CD8-positive, alpha-beta memory T cell (primary cell): Measurements from ENCODE around the gene FITM1. TPM values are rescaled to one million over a fixed set of nuclear protein-coding genes. Genes with fewer than 3 reads are reported as not detected.
A peak's percentile ranks its signal among the peaks of the same experiment; 100 is the strongest.

Source experiments
- CTCF ChIA-PET: fragments of 350-600 bp; sonication (Branson Sonifier 250); formaldehyde crosslinking; loops from one replicate; lab custom pipeline; 2021; ENCODE audit warnings: antibody characterized with exemption; lab: Charles Lee
- POLR2A ChIA-PET: fragments of 350-600 bp; sonication (Branson Sonifier 250); formaldehyde crosslinking; loops from one replicate; lab custom pipeline; 2021; ENCODE audit warnings: antibody characterized with exemption; lab: Charles Lee
- DNase-seq, 5 donors: peaks; one replicate each; pipeline versions ENCODE4 v3.0.0 to v3.0.0-alpha.2; 2020 to 2022; ENCODE audit warnings: mixed read lengths in 1 of 5
- H3K27ac ChIP-seq: one replicate; pipeline ENCODE4 v1.7.0; 2013; ENCODE audit warnings: low read depth, mild to moderate bottlenecking, low read length, moderate library complexity
- H3K27me3 ChIP-seq: 2 replicates; pipeline ENCODE4 v1.7.0; 2013; ENCODE audit warnings: low read length, mild to moderate bottlenecking; ENCODE audit not compliant: insufficient read depth, poor library complexity, severe bottlenecking
- H3K36me3 ChIP-seq: 2 replicates; pipeline ENCODE4 v1.7.0; 2013; ENCODE audit warnings: mild to moderate bottlenecking, low read length, moderate library complexity; ENCODE audit not compliant: insufficient read depth
- H3K4me1 ChIP-seq: 2 replicates; pipeline ENCODE4 v1.7.0; 2013; ENCODE audit warnings: mild to moderate bottlenecking, low read length, moderate library complexity; ENCODE audit not compliant: insufficient read depth
- H3K4me3 ChIP-seq: 2 replicates; pipeline ENCODE4 v1.7.0; 2013; ENCODE audit warnings: mild to moderate bottlenecking, low read length
- H3K9me3 ChIP-seq: 2 replicates; pipeline ENCODE4 v1.7.0; 2013; ENCODE audit warnings: mild to moderate bottlenecking, low read length
- H3K27ac Mint-ChIP-seq, 8 donors: one replicate each; pipeline ENCODE4 v1.8.0; 2020 to 2021; ENCODE audit warnings: mixed read lengths in 8 of 8, mild to moderate bottlenecking in 6 of 8, inconsistent platforms in 3 of 8, moderate library complexity in 3 of 8
- H3K27me3 Mint-ChIP-seq, 2 donors: one replicate each; pipeline ENCODE4 v1.8.0; 2020 to 2021; ENCODE audit warnings: mixed read lengths in 2 of 2, mild to moderate bottlenecking in 1 of 2, moderate library complexity in 1 of 2
- H3K36me3 Mint-ChIP-seq, 3 donors: one replicate each; pipeline ENCODE4 v1.8.0; 2020 to 2021; ENCODE audit warnings: mixed read lengths in 3 of 3, inconsistent platforms in 1 of 3, mild to moderate bottlenecking in 1 of 3
- H3K4me1 Mint-ChIP-seq, 3 donors: one replicate each; pipeline ENCODE4 v1.8.0; 2020 to 2021; ENCODE audit warnings: mixed read lengths in 3 of 3, inconsistent platforms in 1 of 3, mild to moderate bottlenecking in 1 of 3
- H3K4me3 Mint-ChIP-seq, 7 donors: one replicate each; pipeline ENCODE4 v1.8.0; 2020 to 2021; ENCODE audit warnings: mixed read lengths in 7 of 7, mild to moderate bottlenecking in 6 of 7, moderate library complexity in 4 of 7, inconsistent platforms in 2 of 7
- H3K9me3 Mint-ChIP-seq, 5 donors: one replicate each; pipeline ENCODE4 v1.8.0; 2020 to 2022; ENCODE audit warnings: mixed read lengths in 5 of 5, mild to moderate bottlenecking in 3 of 5, moderate library complexity in 2 of 5, inconsistent platforms in 1 of 5
- polyA plus RNA-seq: library from polyadenylated mRNA; unstranded; fragments of 300-500 nt; fragmentation: Illumina TruSeq; gene quantifications from one replicate; pipeline ENCODE4 v1.2.3, GENCODE V29; 2021
- total RNA-seq, 2 experiments: library from RNA; stranded (reverse); gene quantifications; one replicate each; pipeline ENCODE4 v1.2.3, GENCODE V29; 2021

Gene FITM1
- total and polyA plus RNA-seq, 3 experiments from 2014 or later, result 0.58 to 1.1 TPM; not detected in 1

- H3K27me3 ChIP-seq, result no peaks in the 10 kb centered on the region
- Mint-ChIP-seq H3K4me1 (peaks cover 48 to 73% (median 73%) of the 10 kb centered on the region in 3 donors), H3K27me3 (no peaks in the 10 kb centered on the region), H3K27ac (peak within 1 kb of the TSS; percentile 76 to 99 (median 96)), H3K36me3 (peaks cover 0 to 78% (median 4%) of the 10 kb centered on the region in 3 donors), H3K9me3 (no peaks in the 10 kb centered on the region), H3K4me3 (peak within 1 kb of the TSS; percentile 86 to 100 (median 98))
- H3K9me3 ChIP-seq, result no peaks in the 10 kb centered on the region
- H3K4me1 ChIP-seq, result peaks cover 57% of the 10 kb centered on the region
- H3K4me3 ChIP-seq, result peak within 1 kb of the TSS; percentile 99
- H3K36me3 ChIP-seq, result peaks cover 49% of the 10 kb centered on the region
- H3K27ac ChIP-seq, result peak within 1 kb of the TSS; percentile 78
- CTCF ChIA-PET, result interaction anchor here (0.8 to 4.5 kb wide), 15 partner anchors 10 to 844 kb away, joined by 3 to 50 read pairs (median 4); partner anchors contain the start of genes CHMP4A, DCAF11, IRF9 and MDP1
- peak; percentile 77 to 91 (median 85) for DNase-seq
- POLR2A ChIA-PET, result interaction anchor here (0.8 to 3.2 kb wide), 10 partner anchors 9 to 125 kb away, joined by 3 to 36 read pairs (median 5); partner anchors contain the start of genes DCAF11, IPO4, IRF9 and NRL
These were observed 16.1 kb downstream of the FITM1 start, which contains the start of gene PSME2 for GRCh38 chr14:24146453-24146977. Gene PSME2, minus strand, starts transcription at chr14:24146610. Its CDS starts 29 bp downstream, at chr14:24146581.

- H3K27ac Mint-ChIP-seq, result peak within 1 kb of the TSS; percentile 76 to 99 (median 96)
- peaks cover 55% of the 10 kb centered on the region for H3K36me3 ChIP-seq
These were observed 16.7 kb downstream of the FITM1 start, which contains the start of gene RNF31 for GRCh38 chr14:24146978-24147760. Gene RNF31, plus strand, starts transcription at chr14:24147498. Its CDS starts 201 bp downstream, at chr14:24147699.

GRCh38 chr14:24147761-24148428, 17.4 kb downstream of the FITM1 start:
- no peak for DNase-seq
- peak overlapping the region; percentile 74 to 97 (median 88) for H3K27ac Mint-ChIP-seq
- H3K4me3 ChIP-seq, result peak overlapping the region; percentile 99
- peaks cover 0 to 81% (median 7%) of the 10 kb centered on the region in 3 donors for H3K36me3 Mint-ChIP-seq
- H3K4me1 ChIP-seq, result peaks cover 49% of the 10 kb centered on the region
- ChIA-PET CTCF (interaction anchor here (0.9 to 4.5 kb wide), 10 partner anchors 9 to 95 kb away, joined by 3 to 50 read pairs (median 6); partner anchors contain the start of genes CHMP4A, IRF9, PSME1 and TINF2), POLR2A (interaction anchor here (0.6 to 3.2 kb wide), 6 partner anchors 11 to 47 kb away, joined by 3 to 36 read pairs (median 6); partner anchors contain the start of genes DCAF11, IRF9, NRL and PSME1)
- peaks cover 45 to 66% (median 64%) of the 10 kb centered on the region in 3 donors for H3K4me1 Mint-ChIP-seq
- H3K27me3 Mint-ChIP-seq, result no peaks in the 10 kb centered on the region
- H3K36me3 ChIP-seq, result peaks cover 59% of the 10 kb centered on the region
- H3K9me3 ChIP-seq, result no peaks in the 10 kb centered on the region
- H3K9me3 Mint-ChIP-seq, result no peaks in the 10 kb centered on the region
- peak overlapping the region; percentile 78 for H3K27ac ChIP-seq
- H3K27me3 ChIP-seq, result no peaks in the 10 kb centered on the region
- H3K4me3 Mint-ChIP-seq, result peak overlapping the region; percentile 86 to 100 (median 95)

More at GRCh38 chr14:24146978-24147760, 16.7 kb downstream of the FITM1 start, which contains the start of gene RNF31:
- H3K4me3 ChIP-seq, result peak within 1 kb of the TSS; percentile 99
- H3K27ac ChIP-seq, result peak within 1 kb of the TSS; percentile 78
- Mint-ChIP-seq H3K4me3 (peak within 1 kb of the TSS; percentile 86 to 100 (median 98)), H3K4me1 (peaks cover 45 to 70% (median 68%) of the 10 kb centered on the region in 3 donors), H3K36me3 (peaks cover 0 to 80% (median 7%) of the 10 kb centered on the region in 3 donors), H3K9me3 (no peaks in the 10 kb centered on the region), H3K27me3 (no peaks in the 10 kb centered on the region)
- peaks cover 53% of the 10 kb centered on the region for H3K4me1 ChIP-seq
- no peaks in the 10 kb centered on the region for H3K9me3 ChIP-seq
- CTCF ChIA-PET, result interaction anchor here (0.8 to 4.5 kb wide), 14 partner anchors 9 to 845 kb away, joined by 3 to 50 read pairs (median 4); partner anchors contain the start of genes CHMP4A, IRF9, MDP1 and PSME1
- H3K27me3 ChIP-seq, result no peaks in the 10 kb centered on the region
- POLR2A ChIA-PET, result interaction anchor here (0.8 to 3.2 kb wide), 12 partner anchors 10 to 124 kb away, joined by 3 to 36 read pairs (median 5); partner anchors contain the start of genes DCAF11, IPO4, IRF9 and NRL
- peak; percentile 96 to 98 (median 97) for DNase-seq

- Mint-ChIP-seq H3K4me1 (peaks cover 37 to 56% (median 51%) of the 10 kb centered on the region in 3 donors), H3K27me3 (no peaks in the 10 kb centered on the region), H3K36me3 (peaks cover under 1 to 70% (median 4%) of the 10 kb centered on the region in 3 donors), H3K27ac (peak overlapping the region in 5 of 8 donors; percentile 40 to 96 (median 79)), H3K9me3 (no peaks in the 10 kb centered on the region), H3K4me3 (peak overlapping the region; percentile 23 to 98 (median 85))
- Histone ChIP-seq H3K27ac (no peak overlapping the region), H3K4me3 (no peak overlapping the region), H3K27me3 (no peaks in the 10 kb centered on the region), H3K9me3 (no peaks in the 10 kb centered on the region), H3K36me3 (peaks cover 48% of the 10 kb centered on the region), H3K4me1 (peaks cover 43% of the 10 kb centered on the region)
- POLR2A ChIA-PET, result interaction anchor here (0.6 kb wide), 1 partner anchor 27 kb away, joined by 3 read pairs; no protein-coding TSS in a partner anchor
- no peak for DNase-seq
- CTCF ChIA-PET, result interaction anchor here (1.4 to 3.7 kb wide), 4 partner anchors 11 to 68 kb away, joined by 3 to 36 read pairs (median 6); partner anchors contain the start of genes IPO4 and IRF9
These were observed 19.0 kb downstream of the FITM1 start for GRCh38 chr14:24149302-24149969.

- no peaks in the 10 kb centered on the region for H3K9me3 Mint-ChIP-seq
- POLR2A ChIA-PET, result interaction anchor here (0.6 kb wide), 1 partner anchor 27 kb away, joined by 3 read pairs; no protein-coding TSS in a partner anchor
- Histone ChIP-seq H3K36me3 (peaks cover 48% of the 10 kb centered on the region), H3K27me3 (no peaks in the 10 kb centered on the region), H3K27ac (no peak overlapping the region), H3K4me3 (no peak overlapping the region), H3K4me1 (peaks cover 36% of the 10 kb centered on the region), H3K9me3 (no peaks in the 10 kb centered on the region)
- CTCF ChIA-PET, result interaction anchor here (1.1 to 3.7 kb wide), 4 partner anchors 11 to 69 kb away, joined by 3 to 36 read pairs (median 6); partner anchors contain the start of genes IRF9 and PSME1
- H3K4me1 Mint-ChIP-seq, result peaks cover 35 to 54% (median 45%) of the 10 kb centered on the region in 3 donors
- peaks cover 3 to 72% (median 3%) of the 10 kb centered on the region in 3 donors for H3K36me3 Mint-ChIP-seq
- H3K27me3 Mint-ChIP-seq, result no peaks in the 10 kb centered on the region
- no peak for DNase-seq
- peak overlapping the region in 2 of 7 donors; percentile 12 to 98 for H3K4me3 Mint-ChIP-seq
- H3K27ac Mint-ChIP-seq, result no peak overlapping the region
These were observed 19.6 kb downstream of the FITM1 start for GRCh38 chr14:24150061-24150460.

GRCh38 chr14:24150567-24150966, 20.1 kb downstream of the FITM1 start:
- H3K4me3 ChIP-seq, result no peak overlapping the region
- Mint-ChIP-seq H3K27me3 (no peaks in the 10 kb centered on the region), H3K36me3 (peaks cover 4 to 76% (median 6%) of the 10 kb centered on the region in 3 donors), H3K9me3 (no peaks in the 10 kb centered on the region), H3K4me1 (peaks cover 31 to 49% (median 40%) of the 10 kb centered on the region in 3 donors), H3K4me3 (peak overlapping the region in 1 of 7 donors; percentile 98), H3K27ac (peak overlapping the region in 2 of 8 donors; percentile 23 to 75)
- H3K27ac ChIP-seq, result no peak overlapping the region
- ChIA-PET CTCF (interaction anchor here (0.9 to 3.7 kb wide), 5 partner anchors 10 to 70 kb away, joined by 3 to 36 read pairs (median 4); partner anchors contain the start of genes EMC9, IRF9 and PSME1), POLR2A (interaction anchor here (0.5 kb wide), 1 partner anchor 1579 kb away, joined by 8 read pairs; no protein-coding TSS in a partner anchor)
- peaks cover 31% of the 10 kb centered on the region for H3K4me1 ChIP-seq
- no peaks in the 10 kb centered on the region for H3K9me3 ChIP-seq
- peaks cover 52% of the 10 kb centered on the region for H3K36me3 ChIP-seq
- H3K27me3 ChIP-seq, result no peaks in the 10 kb centered on the region
- DNase-seq, result no peak
